Adrenal gland (tissue), 12 donors: ENCODE measurements around the gene GAGE12D. TPM values are rescaled to one million over a fixed set of nuclear protein-coding genes. Genes with fewer than 3 reads are reported as not detected.

Source experiments
- polyA plus RNA-seq, 3 donors: library from polyadenylated mRNA; stranded (reverse); fragments of 200-250 nt in 2 of 3; fragments of 350-450 nt in 1 of 3; fragmentation: Illumina TruSeq in 1 of 3; extraction: RNeasy Lipid Tissue Mini Kit (QIAGEN cat#74804) in 1 of 3; gene quantifications; one replicate each; pipeline ENCODE4 v1.2.3, GENCODE V29; 2013 to 2014
- small RNA-seq, 2 donors: library from RNA; depleted of rRNA; stranded (forward); fragments of <200 nt; gene quantifications; one replicate each; pipeline ENCODE3, GENCODE V24; 2016
- total RNA-seq, 9 donors: library from RNA; depleted of rRNA in 4 of 9; stranded (reverse); fragments of >200 nt in 4 of 9; fragments of 120-200 nt in 1 of 9; fragmentation: NEBNext Ultra II Directional in 1 of 9; extraction: Animal tissue kit (Norgen Biotek cat#: 25700) in 1 of 9; gene quantifications; one replicate each; pipeline versions ENCODE4 v1.1.0 to v1.2.4, GENCODE V29; 2013 to 2023
- donor health status: healthy with polysubstance abuse.
- donor health status: Bipolar disorder and iron deficiency.
- donor health status: DM: yes; HTN: yes; CAD: no.
- donor health status: DM: no; HTN: no; CAD: no.
- donor health status: DM: no; HTN: no; CAD: no.
- donor health status: DM: yes; HTN: yes; CAD: no.

Gene GAGE12D
- total and polyA plus RNA-seq, 12 donors = not detected

Small RNA genes within 50 kb of the gene (small RNA-seq; reads per million reads assigned to genes)
- 0 reads per million in 2 donors for gene GAGE12B

Other genes starting within 250 kb of the GAGE12D start
- under 1 TPM in 1 of 9 donors, not detected in 8; 0.33 TPM for gene GAGE10, start 238.1 kb upstream of the GAGE12D start, total RNA-seq
- not detected for gene GAGE10, start 238.1 kb upstream of the GAGE12D start, polyA plus RNA-seq
- not detected for gene GAGE12J, start 219.7 kb upstream of the GAGE12D start, total RNA-seq
- gene GAGE12J, start 219.7 kb upstream of the GAGE12D start, polyA plus RNA-seq = not detected
- gene GAGE13, start 210.2 kb upstream of the GAGE12D start, total RNA-seq = not detected
- not detected for gene GAGE13, start 210.2 kb upstream of the GAGE12D start, polyA plus RNA-seq
- gene GAGE12C, start 9.6 kb upstream of the GAGE12D start, total RNA-seq = not detected
- gene GAGE12C, start 9.6 kb upstream of the GAGE12D start, polyA plus RNA-seq = not detected
- not detected for gene GAGE12E, start 9.6 kb downstream of the GAGE12D start, total RNA-seq
- gene GAGE12E, start 9.6 kb downstream of the GAGE12D start, polyA plus RNA-seq = not detected
- 1 to 10 TPM in 1 of 9 donors, under 1 TPM in 1, not detected in 7; 0.57 to 1.1 TPM for gene GAGE12F, start 19.1 kb downstream of the GAGE12D start, total RNA-seq
- not detected for gene GAGE12F, start 19.1 kb downstream of the GAGE12D start, polyA plus RNA-seq
- under 1 TPM in 1 of 9 donors, not detected in 8; 0.57 TPM for gene GAGE12G, start 28.7 kb downstream of the GAGE12D start, total RNA-seq
- gene GAGE12G, start 28.7 kb downstream of the GAGE12D start, polyA plus RNA-seq = not detected
- gene GAGE12H, start 38.2 kb downstream of the GAGE12D start, total RNA-seq = not detected
- gene GAGE12H, start 38.2 kb downstream of the GAGE12D start, polyA plus RNA-seq = not detected
- under 1 TPM in 2 of 9 donors, not detected in 7; 0.57 to 0.69 TPM for gene GAGE2A, start 47.8 kb downstream of the GAGE12D start, total RNA-seq
- not detected for gene GAGE2A, start 47.8 kb downstream of the GAGE12D start, polyA plus RNA-seq
- not detected for gene GAGE1, start 57.3 kb downstream of the GAGE12D start, total RNA-seq
- gene GAGE1, start 57.3 kb downstream of the GAGE12D start, polyA plus RNA-seq = not detected
- not detected for gene PAGE1, start 154.3 kb downstream of the GAGE12D start, total RNA-seq
- gene PAGE1, start 154.3 kb downstream of the GAGE12D start, polyA plus RNA-seq = not detected